HepG2 (cell line): ENCODE results near the gene NUTF2. TPM values are rescaled to one million over a fixed set of nuclear protein-coding genes. Genes with fewer than 3 reads are reported as not detected.

Experiments
- DMAP1 ChIP-seq: IDR thresholded peaks from 2 replicates; pipeline ENCODE4 v1.6.1; 2016
- ELF3 ChIP-seq: IDR thresholded peaks from 2 replicates; pipeline ENCODE4 v1.6.1; 2016; ENCODE audit warnings: missing genetic modification reagents, missing compliant biosample characterization
- FOSL1 ChIP-seq: sonication (generic); formaldehyde crosslinking; IDR thresholded peaks from 2 replicates; pipeline ENCODE4 v1.9.0; 2021; ENCODE audit warnings: missing genetic modification reagents, borderline replicate concordance
- HIVEP1 ChIP-seq: sonication (generic); formaldehyde crosslinking; IDR thresholded peaks from 2 replicates; pipeline ENCODE4 v1.4.0; 2020; ENCODE audit warnings: mild to moderate bottlenecking, missing genetic modification reagents
- HNF4G ChIP-seq, 2 experiments: sonication (generic) in 1 of 2; formaldehyde crosslinking in 1 of 2; IDR thresholded peaks; 2 replicates each; pipeline versions ENCODE4 v1.4.0 to v1.6.1; 2011 to 2020; ENCODE audit warnings: borderline replicate concordance in 2 of 2, low read depth in 2 of 2, mild to moderate bottlenecking in 2 of 2, low read length in 1 of 2, missing genetic modification reagents in 1 of 2, moderate library complexity in 1 of 2
- KDM2A ChIP-seq: sonication (generic); formaldehyde crosslinking; IDR thresholded peaks from 2 replicates; pipeline ENCODE4 v1.4.0; 2020; ENCODE audit warnings: low read depth, missing genetic modification reagents, borderline replicate concordance
- KDM3A ChIP-seq: IDR thresholded peaks from 2 replicates; pipeline ENCODE4 v1.6.1; 2018; ENCODE audit warnings: low read depth, missing compliant biosample characterization
- KDM5A ChIP-seq: fragments of 200-600 bp; sonication (generic); IDR thresholded peaks from 2 replicates; pipeline ENCODE4 v1.7.0; 2018; ENCODE audit warnings: antibody characterized with exemption, mild to moderate bottlenecking, low read length, borderline replicate concordance
- KLF9 ChIP-seq: IDR thresholded peaks from 2 replicates; pipeline ENCODE4 v1.6.1; 2016; ENCODE audit warnings: low read depth
- PCBP1 ChIP-seq: fragments of 200-400 bp; formaldehyde crosslinking; IDR thresholded peaks from 2 replicates; pipeline ENCODE4 v1.6.1; 2017; ENCODE audit warnings: mild to moderate bottlenecking, low read depth, low read length, borderline replicate concordance
- PHF21A ChIP-seq: sonication (generic); formaldehyde crosslinking; IDR thresholded peaks from 2 replicates; pipeline ENCODE4 v1.5.0; 2020; ENCODE audit warnings: mild to moderate bottlenecking, missing genetic modification reagents
- RARA ChIP-seq: IDR thresholded peaks from 2 replicates; pipeline ENCODE4 v1.6.1; 2016; ENCODE audit warnings: missing genetic modification reagents, missing compliant biosample characterization
- RCOR2 ChIP-seq: IDR thresholded peaks from 2 replicates; pipeline ENCODE4 v1.6.1; 2016; ENCODE audit warnings: missing biosample characterization, missing genetic modification reagents
- SIN3A ChIP-seq: IDR thresholded peaks from 2 replicates; pipeline ENCODE4 v1.6.1; 2011; ENCODE audit warnings: low read depth, mild to moderate bottlenecking, control low read depth, low read length, borderline replicate concordance
- SMAD9 ChIP-seq: sonication (generic); formaldehyde crosslinking; IDR thresholded peaks from 2 replicates; pipeline ENCODE4 v1.5.1; 2020; ENCODE audit warnings: mild to moderate bottlenecking, missing genetic modification reagents
- SRSF4 ChIP-seq: fragments of 200-400 bp; formaldehyde crosslinking; IDR thresholded peaks from one replicate; pipeline ENCODE4 v1.6.1; 2018; ENCODE audit warnings: mild to moderate bottlenecking, low read depth, low read length, moderate library complexity; ENCODE audit not compliant: poor library complexity, severe bottlenecking
- SRSF9 ChIP-seq: fragments of 200-400 bp; formaldehyde crosslinking; IDR thresholded peaks from 2 replicates; pipeline ENCODE4 v1.6.1; 2018; ENCODE audit warnings: borderline replicate concordance, mild to moderate bottlenecking, low read depth, low read length; ENCODE audit not compliant: insufficient read depth, poor library complexity, severe bottlenecking
- TAF15 ChIP-seq: fragments of 200-400 bp; formaldehyde crosslinking; IDR thresholded peaks from one replicate; pipeline ENCODE4 v1.6.1; 2018; ENCODE audit warnings: mild to moderate bottlenecking, low read depth, low read length; ENCODE audit not compliant: poor library complexity, severe bottlenecking
- ZFP36L2 ChIP-seq: sonication (generic); formaldehyde crosslinking; IDR thresholded peaks from 2 replicates; pipeline ENCODE4 v1.4.0; 2020; ENCODE audit warnings: missing genetic modification reagents
- ZNF263 ChIP-seq: sonication (generic); formaldehyde crosslinking; IDR thresholded peaks from 2 replicates; pipeline ENCODE4 v1.4.0; 2020; ENCODE audit warnings: missing genetic modification reagents
- ZNF549 ChIP-seq: sonication (generic); formaldehyde crosslinking; IDR thresholded peaks from 2 replicates; pipeline ENCODE4 v1.5.0; 2020; ENCODE audit warnings: missing genetic modification reagents
- ZNF619 ChIP-seq: sonication (generic); formaldehyde crosslinking; IDR thresholded peaks from 2 replicates; pipeline ENCODE4 v1.4.0; 2020; ENCODE audit warnings: mild to moderate bottlenecking, missing genetic modification reagents
- ZNF724P ChIP-seq: sonication (generic); formaldehyde crosslinking; IDR thresholded peaks from 2 replicates; pipeline ENCODE4 v1.8.0; 2022; ENCODE audit warnings: missing genetic modification reagents, borderline replicate concordance
- polyA plus RNA-seq, 8 experiments: library from polyadenylated mRNA; depleted of rRNA in 3 of 8; stranded (reverse) in 7 of 8; unstranded in 1 of 8; fragments of >200 nt; fragmentation: Illumina TruSeq in 4 of 8; extraction: Trizol in 4 of 8; gene quantifications; 2 replicates each; pipeline versions ENCODE4 v1.2.1 to v1.2.3, GENCODE V29; 2011 to 2016; ENCODE audit warnings: low read depth in 4 of 8, missing spikeins in 1 of 8, mixed read lengths in 1 of 8; ENCODE audit not compliant: insufficient read depth in 1 of 8
- total RNA-seq, 5 experiments: library from RNA; depleted of rRNA; stranded (reverse); fragments of >200 nt; fragmentation: Illumina TruSeq; extraction: Trizol; gene quantifications; 2 replicates each; pipeline ENCODE4 v1.2.3, GENCODE V29; 2016; ENCODE audit warnings: low read depth in 1 of 5
- TF ChIP-seq, protein P1 (sequence below): sonication (generic); formaldehyde crosslinking; IDR thresholded peaks from 2 replicates; pipeline ENCODE4 v1.8.1; 2023; ENCODE audit warnings: mild to moderate bottlenecking, moderate library complexity, missing genetic modification reagents
- TF ChIP-seq, protein P2 (sequence below): sonication (generic); formaldehyde crosslinking; IDR thresholded peaks from 2 replicates; pipeline ENCODE4 v1.4.0; 2020; ENCODE audit warnings: mild to moderate bottlenecking, low read depth, missing genetic modification reagents
- TF ChIP-seq, protein P3 (sequence below): IDR thresholded peaks from 2 replicates; pipeline ENCODE4 v1.6.1; 2016; ENCODE audit warnings: low read depth

NUTF2 gene
- total and polyA plus RNA-seq, 2 of the 13 experiments (the other 11 are each of a cell fraction or from before 2014, with no cell fraction given), result 168 to 214 TPM

DNA sequence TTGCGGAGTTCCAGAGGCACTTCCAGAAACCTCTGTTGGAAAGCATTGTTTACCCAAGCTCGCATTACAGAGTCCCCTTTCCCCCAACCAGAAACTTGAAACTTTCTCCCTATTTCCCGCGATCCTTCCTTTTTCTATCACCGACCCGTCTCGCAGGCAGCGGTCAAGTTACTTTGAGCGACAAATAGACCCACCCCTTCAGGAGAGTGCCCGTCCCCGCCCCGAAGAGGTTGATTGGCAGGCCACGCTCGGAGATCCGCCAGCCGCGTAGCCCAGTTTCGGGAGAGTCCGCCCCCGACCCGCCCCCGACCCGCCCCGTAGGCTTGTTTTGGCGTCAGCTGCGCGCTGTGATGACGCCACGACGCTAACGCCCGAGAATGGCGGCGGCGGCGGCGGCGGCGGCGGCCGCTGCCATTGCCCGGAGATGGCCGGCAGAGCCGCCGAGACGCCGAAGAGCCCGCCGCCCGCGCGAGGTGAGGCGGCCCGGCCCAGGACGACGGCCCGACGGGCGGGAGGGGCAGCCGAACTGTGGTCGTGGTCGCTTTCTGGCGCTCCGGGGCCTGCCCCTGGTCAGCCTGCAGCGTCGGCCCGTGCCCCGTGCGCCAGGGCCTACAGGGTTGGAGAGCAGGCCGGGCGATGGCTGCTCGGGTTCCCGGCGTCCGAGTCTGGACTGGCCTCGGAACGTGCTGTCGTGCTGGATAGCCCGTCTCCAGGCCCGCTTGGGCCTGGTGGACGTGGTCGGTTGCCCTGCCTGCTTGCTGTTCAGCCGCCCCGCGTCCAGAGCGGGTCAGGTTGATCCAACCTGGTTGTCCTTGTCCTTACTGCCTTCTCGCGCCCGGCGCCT is 46.4 kb downstream of the NUTF2 start, which contains the start of gene PSKH1 (continued):
- TF ChIP-seq FOSL1 (CRISPR knock-in tag), result peak; percentile 51; the same call in 1 of the 2 replicates
- peak; percentile 94 for TF ChIP-seq TAF15
- TF ChIP-seq KLF9 (CRISPR knock-in tag), result no peak
- TF ChIP-seq PHF21A (CRISPR knock-in tag), result 0 out of 2 replicates have a peak, but pooled peaks have one; percentile 3
- no peak for TF ChIP-seq SRSF4
- TF ChIP-seq KDM2A (CRISPR knock-in tag), result 0 out of 2 replicates have a peak, but pooled peaks have one; percentile 11
- no peak for TF ChIP-seq ZFP36L2 (CRISPR knock-in tag)
- TF ChIP-seq ZNF724P (CRISPR knock-in tag), result peak; percentile 75; the same call in 1 of the 2 replicates
- no peak for TF ChIP-seq ZNF549
- no peak for TF ChIP-seq RCOR2 (CRISPR knock-in tag)
- TF ChIP-seq KDM5A, result peak; percentile 93
- TF ChIP-seq, protein P1, sequence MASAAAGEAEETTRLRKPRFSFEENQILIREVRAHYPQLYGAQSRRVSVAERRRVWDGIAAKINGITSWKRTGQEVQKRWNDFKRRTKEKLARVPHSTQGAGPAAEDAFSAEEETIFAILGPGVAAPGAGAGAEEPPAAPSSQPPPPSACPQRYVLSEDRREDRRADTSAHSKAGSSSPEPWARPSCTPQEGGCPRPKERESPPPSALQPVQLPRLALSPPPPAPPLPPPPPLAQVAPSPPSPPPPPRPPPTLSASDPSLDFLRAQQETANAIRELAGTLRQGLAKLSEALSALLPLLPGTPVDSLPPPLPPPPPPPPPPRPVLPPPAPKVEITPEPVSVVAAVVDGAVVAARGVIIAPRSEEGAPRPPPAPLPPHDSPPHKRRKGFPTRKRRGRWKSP (CRISPR knock-in tag), result peak; percentile 65; the same call in 1 of the 2 replicates
- no peak for TF ChIP-seq HNF4G (IDR thresholded peaks at IDR 0.05; ENCODE audit: borderline replicate concordance, low read depth, low read length)
- 0 out of 2 replicates have a peak, but pooled peaks have one; percentile 54 for TF ChIP-seq HNF4G (CRISPR knock-in tag; IDR thresholded peaks at IDR 0.05; ENCODE audit: borderline replicate concordance, low read depth)
- 0 out of 2 replicates have a peak, but pooled peaks have one; percentile 9 for TF ChIP-seq RARA (CRISPR knock-in tag)
- TF ChIP-seq ELF3, result peak; percentile 9; the same call in 1 of the 2 replicates
- peak; percentile 39; the same call in 1 of the 2 replicates for TF ChIP-seq SIN3A
- TF ChIP-seq ZNF263 (CRISPR knock-in tag), result no peak
- no peak for TF ChIP-seq SMAD9 (CRISPR knock-in tag)
- no peak for TF ChIP-seq KDM3A (CRISPR knock-in tag)
- no peak for TF ChIP-seq SRSF9
- TF ChIP-seq, protein P2, sequence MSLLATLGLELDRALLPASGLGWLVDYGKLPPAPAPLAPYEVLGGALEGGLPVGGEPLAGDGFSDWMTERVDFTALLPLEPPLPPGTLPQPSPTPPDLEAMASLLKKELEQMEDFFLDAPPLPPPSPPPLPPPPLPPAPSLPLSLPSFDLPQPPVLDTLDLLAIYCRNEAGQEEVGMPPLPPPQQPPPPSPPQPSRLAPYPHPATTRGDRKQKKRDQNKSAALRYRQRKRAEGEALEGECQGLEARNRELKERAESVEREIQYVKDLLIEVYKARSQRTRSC (CRISPR knock-in tag), result 0 out of 2 replicates have a peak, but pooled peaks have one; percentile 51
- TF ChIP-seq HIVEP1 (CRISPR knock-in tag), result peak; percentile 88
- peak; percentile 60; the same call in 1 of the 2 replicates for TF ChIP-seq ZNF619 (CRISPR knock-in tag)
- TF ChIP-seq, protein P3, sequence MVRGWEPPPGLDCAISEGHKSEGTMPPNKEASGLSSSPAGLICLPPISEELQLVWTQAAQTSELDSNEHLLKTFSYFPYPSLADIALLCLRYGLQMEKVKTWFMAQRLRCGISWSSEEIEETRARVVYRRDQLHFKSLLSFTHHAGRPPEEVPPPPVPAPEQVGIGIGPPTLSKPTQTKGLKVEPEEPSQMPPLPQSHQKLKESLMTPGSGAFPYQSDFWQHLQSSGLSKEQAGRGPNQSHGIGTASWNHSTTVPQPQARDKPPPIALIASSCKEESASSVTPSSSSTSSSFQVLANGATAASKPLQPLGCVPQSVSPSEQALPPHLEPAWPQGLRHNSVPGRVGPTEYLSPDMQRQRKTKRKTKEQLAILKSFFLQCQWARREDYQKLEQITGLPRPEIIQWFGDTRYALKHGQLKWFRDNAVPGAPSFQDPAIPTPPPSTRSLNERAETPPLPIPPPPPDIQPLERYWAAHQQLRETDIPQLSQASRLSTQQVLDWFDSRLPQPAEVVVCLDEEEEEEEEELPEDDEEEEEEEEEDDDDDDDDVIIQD, result no peak
- TF ChIP-seq PCBP1, result no peak
- TF ChIP-seq DMAP1 (CRISPR knock-in tag), result peak; percentile 14
